Activated T-cell treated with anti-CD3 and anti-CD28 coated beads, Interleukin-2, amount 50 U/mL, for 48 hours (primary cell): Measurements from ENCODE around the gene CRABP2.

Experiments used
- DNase-seq, 2 experiments: peaks; one replicate each; pipeline ENCODE4 v3.0.0-alpha.2; 2020

Gene CRABP2

DNA sequence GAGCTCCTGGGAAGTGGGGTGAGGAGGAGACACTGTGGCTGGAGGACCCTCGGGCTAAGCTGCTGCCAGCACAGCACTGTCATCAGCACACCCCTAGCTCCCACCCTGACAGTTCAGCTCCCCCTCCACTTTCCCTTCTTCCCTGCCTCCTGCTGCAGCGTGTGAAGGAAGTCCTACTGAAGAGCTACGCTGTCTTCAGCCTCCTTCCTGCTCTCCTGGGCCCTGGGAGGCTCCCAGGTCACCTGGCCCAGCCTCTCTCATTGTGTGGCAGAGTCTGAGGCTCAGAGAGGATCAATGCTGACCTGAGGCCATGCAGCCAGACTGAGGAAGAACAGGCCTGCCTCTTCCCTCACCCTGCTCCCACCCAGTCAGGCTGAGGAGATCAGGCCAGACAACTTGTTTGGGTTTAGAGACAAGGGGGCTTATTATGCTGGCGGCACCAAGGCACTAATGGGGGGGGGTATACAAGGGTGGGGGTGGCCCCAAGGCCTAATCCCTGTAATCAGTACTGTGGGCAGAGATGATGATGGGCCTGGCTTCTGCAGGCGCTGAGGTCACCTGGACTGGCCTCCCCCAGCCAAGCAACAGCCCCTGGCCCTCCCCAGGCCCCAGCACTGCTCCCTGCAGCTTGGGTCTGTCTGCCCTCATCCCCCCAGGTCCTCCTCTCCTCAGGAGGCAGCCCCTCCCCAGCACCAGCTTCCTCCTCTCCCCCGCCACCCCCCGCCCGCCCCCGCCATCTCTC lies 37.2 kb downstream of the CRABP2 start:
- DNase-seq: no peak

DNA sequence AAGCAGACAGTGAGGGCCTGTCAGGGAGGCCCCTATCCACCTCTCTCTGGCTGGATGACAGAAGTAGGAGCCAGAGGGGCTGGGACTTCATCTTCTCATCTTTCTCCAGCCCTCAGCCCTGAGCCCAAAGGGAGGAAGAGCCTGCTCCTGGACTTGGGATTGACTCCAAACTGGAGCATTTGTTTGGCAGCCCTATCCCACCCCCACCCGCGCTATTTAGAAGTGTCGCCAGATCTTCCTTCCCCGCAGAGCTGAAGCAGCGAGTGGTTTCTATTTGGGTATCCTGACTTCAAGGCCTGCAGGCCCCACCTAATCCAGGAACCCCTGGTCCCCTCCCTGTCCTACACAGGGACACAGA lies 37.8 kb downstream of the CRABP2 start:
- DNase-seq: no peak

DNA sequence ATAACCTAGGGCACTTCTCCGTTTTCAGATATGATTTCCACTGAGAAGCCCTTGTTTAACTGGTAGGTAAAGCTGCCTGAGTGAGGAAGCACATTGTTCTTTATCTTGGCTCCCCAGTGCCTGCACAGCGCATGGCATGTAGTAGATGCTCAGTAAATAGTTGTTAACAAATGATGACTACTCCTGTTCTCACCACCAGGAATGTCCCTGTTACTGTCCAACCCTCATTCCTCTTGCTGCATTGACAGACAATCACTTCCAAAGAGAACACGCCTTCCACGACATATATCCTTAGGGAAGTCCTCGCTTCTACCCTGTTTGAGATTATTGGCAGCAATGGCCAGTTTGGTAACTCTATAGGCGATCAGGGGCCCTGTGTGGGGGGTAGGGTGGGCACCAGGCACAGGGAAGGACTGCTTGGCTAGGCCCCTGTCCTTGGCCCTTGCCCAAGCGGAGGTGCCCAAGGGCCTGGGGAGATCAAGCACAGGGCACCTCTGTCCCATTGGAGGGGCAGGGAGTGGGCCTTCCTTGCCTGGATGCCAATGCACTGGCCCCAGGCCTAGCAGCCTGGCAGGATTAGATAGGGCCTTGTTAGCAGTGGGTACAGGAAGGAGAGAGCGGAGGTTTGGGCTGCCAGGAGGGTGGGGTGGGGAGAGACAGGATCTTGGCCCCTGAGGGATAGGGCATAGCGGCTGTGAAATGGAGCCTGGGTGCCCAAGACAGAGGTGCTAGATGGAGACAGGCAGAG lies 38.3 kb downstream of the CRABP2 start:
- DNase-seq: no peak

DNA sequence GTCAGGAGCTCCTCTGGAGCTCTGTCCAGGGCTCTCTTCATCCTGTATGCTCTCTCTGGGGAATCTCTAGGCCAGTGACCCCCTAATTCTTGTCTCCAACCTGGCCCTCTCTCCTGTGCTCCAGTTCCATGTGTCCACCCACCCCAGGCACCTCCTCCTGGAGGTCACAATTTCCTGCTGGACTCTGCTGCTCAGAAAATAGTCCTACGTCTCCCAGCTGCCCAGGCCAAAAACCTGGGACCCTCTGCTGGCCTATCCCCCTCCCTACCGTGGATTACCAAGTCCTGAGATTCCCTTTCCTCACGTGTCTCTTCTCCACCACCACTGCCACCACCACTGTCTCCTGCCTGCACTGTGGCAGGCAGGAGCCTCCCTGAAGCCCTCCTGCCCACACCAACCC lies 39.8 kb downstream of the CRABP2 start:
- DNase-seq: no peak

DNA sequence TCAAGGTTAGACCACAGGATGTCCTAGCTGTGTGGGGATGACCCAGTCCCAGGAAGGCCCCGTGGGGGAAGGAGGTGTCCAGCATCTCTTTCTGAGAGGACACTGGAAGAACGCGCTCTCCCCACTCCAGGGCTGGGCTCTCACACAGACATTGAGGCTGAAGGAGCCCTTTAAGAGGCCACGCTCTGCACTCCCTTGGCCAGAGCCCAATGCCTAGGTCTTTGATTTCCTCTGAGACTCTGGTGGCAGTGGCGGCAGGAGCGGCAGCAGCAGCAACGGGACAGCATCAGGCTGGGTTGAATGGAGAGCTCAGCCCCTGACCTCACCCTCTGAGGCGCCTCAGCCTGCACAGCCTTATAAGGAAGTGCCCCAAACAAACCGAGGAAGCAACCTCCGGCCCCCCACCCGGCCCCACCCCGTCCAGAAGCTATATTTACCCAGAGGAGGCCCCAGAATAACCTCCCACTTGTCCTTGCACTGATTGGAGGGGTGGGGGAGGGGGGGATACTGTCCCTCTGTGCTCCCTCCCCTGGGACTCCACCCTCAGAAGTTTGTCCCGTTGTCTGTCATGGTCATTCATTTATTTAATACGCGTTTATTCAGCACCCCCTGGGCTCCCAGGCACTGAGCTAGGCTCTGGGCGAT lies 40.5 kb downstream of the CRABP2 start:
- DNase-seq: no peak

DNA sequence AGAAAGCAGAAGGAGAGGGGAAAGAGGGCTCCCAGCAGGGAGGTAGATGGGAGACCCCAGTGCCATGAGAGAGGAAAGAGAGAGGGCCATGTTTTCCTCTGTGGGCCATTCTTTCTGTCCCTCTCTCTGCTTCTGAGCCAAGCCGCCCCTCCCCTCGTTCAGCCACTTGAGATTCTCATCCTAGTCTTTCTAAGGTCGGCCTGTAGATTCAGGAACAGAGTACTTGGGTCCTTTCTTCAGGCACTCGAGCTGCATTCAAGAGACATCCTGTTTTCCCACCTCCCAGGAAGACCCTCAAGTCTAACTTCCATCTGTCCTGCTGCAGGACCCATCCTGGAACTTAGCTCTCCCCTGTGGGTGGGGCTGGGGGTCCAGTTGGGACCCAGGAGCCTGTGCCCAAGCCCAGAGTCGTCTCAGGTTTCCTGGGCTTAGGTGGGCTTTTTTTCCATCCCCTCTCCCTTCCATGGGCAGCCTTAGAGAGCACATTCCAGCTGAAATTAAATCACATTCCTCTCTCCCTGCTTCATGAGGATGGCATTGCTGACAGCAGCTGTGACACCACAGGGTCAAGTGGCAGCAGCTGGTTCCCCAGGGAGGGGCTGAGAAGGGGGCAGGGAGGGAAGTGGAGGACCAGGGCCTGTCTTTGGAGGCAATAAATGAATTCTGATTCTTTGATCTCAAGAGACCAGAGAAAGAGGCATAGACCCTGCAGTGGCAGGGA lies 41.2 kb downstream of the CRABP2 start:
- no peak for DNase-seq

DNA sequence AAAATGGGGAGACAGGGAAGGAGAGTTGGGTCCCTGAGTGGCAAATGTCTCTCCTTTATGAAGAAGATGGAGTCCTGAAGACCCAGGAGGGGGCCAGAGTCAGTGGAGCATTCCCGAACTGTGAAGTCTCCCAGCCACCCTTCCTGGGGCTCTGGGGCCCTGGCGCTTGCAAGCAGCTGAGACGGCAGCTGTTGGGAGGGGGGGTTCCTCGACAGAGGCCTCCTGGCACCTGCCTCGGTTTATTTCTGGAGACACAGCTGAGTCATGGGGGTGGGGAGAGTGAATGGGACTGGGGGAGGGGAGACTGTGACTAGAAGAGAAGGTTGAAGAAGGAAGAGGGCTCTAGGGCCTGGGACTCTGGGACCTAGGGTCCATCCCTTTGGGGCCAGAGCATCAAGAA lies 42.2 kb downstream of the CRABP2 start:
- DNase-seq: no peak

DNA sequence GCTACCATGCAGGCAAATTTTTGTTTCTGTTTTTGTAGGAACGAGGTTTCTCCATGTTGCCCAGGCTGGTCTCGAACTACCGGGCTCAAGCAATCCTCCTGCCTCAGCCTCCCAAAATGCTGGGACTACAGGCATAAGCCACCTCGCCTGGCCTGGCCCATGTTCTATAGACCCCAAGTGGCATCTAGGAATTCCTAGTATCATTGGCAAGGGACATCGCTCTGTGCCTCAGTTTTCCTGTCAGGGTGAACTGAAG lies 42.7 kb downstream of the CRABP2 start:
- no peak for DNase-seq

DNA sequence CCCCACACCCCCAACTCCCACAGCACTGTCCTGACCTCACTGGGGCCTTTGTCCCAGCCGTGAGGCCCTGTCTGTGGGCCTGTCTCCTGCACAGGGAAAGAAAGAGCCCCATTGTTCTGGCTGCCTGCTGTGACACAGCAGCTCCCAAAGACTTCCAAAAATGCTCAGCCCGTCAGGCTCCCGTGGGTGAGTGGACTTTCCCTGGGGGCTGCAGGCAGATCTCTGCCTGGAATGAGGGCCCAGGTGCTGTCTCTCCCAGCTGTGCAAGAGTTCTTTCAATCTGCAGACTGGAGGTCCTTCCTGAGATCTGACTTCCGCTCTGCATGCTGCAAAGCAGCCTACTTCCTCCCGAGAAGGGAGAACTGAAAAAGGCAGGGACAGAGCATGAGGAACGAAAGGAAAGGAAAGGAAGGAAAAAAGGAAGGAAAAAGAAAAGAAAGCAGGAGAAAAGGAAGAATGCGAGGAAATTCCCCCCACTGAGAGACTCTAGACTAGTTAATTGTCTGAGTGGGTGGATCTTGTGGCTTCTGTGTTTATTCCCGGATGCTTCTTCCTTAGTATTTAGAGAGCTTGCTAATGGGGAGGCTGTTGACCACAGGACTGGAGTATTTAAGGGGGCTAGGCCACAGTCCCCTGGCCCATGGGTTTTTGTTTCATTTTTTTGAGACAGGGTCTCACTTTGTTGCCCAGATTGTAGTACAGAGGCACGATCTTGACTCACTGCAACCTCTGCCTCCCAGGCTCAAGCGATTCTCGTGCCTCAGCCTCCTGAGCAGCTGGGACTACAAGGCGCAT lies 43.2 kb downstream of the CRABP2 start:
- DNase-seq: no peak

DNA sequence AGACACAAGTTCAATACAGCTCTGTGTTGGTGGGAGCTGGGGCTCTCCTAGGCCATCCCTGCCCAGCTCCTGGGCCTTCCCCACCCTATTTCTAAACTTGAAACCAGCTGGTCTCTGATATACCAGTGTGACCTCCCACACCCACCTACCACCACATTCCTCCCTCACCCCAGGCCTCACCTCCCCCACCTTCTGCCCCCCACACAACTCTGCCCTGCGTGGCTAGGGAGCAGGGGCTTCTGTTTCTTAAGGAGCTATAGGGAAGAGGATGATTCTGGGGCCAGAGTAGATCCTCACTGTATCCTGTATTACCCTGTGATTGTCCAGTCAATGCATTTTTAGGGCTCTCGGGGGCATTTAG lies 44.7 kb downstream of the CRABP2 start:
- no peak for DNase-seq

DNA sequence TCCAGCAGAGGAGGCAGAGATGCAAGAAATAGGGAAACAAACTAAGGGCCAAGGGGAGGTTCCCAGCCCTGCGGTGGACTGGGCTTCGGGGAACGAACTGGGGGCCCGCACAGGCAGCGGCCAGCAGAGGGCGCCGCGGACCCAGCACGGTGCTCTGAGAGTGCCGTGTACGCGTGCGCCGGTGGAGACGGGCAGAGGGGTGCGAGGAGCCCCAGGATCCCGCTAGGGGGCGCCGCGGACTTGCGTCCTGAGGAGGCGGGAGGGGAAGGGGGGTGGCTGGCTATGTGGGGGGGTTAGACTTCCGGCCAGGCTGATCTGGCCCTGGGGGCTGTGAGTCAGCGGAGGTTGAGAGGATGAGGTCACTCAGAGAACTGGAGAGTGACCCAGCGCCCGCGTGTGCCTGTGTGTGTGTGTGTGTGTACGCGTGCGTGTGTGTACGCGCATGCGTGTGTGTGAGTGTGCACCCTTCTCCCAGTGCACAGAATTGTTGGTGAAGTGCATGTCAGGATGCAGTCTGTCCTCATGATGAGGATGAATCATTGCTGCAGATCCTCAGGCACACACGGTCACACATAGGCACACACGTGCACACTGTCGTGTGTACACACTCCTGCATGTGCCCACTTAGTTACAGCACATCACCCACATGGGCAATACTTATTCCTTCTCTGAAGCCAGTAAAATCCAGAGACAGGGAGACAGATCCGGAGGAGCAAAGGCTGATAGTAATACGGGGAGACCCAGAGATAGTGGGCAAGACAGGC lies 45.2 kb downstream of the CRABP2 start:
- DNase-seq: peak; percentile 96 to 97

DNA sequence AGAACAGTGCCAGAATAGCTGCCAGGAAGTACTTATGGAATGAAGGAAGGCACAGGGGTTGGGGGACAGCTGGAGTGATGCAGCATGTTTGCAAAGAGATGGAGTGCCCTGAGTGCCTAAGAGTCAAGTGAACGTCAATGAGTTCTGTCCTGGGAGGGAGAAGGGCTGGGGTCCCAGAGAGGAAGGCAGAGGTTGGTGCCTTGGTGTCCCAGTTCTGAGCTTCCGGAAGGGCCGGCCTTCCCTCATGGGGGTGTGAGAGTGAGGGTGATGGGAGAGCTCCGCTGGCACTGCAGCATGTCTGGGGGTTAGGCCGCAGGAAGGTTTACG lies 45.8 kb downstream of the CRABP2 start:
- no peak for DNase-seq

DNA sequence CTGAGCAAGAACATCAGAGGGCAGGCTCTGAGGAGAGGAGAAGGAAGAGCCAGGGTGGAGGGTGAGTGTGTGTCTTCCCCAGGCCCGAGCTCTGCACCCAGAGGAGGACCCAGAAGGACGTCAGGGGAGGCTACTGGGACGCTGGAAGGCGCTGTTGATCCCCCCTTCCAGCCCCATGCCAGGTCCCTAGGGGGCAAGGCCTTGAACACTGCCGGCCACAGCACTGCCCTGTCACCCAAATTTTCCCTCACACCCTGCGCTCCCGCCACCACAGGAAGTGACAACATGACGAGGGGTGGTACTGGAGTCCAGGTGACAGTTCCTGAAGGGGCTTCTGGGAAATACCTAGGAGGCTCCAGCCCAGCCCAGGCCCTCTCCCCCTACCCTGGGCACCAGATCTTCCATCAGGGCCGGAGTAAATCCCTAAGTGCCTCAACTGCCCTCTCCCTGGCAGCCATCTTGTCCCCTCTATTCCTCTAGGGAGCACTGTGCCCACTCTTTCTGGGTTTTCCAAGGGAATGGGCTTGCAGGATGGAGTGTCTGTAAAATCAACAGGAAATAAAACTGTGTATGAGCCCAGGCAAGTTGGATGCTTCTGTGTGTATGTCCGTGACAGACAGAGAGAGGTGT lies 46.3 kb downstream of the CRABP2 start:
- no peak for DNase-seq

DNA sequence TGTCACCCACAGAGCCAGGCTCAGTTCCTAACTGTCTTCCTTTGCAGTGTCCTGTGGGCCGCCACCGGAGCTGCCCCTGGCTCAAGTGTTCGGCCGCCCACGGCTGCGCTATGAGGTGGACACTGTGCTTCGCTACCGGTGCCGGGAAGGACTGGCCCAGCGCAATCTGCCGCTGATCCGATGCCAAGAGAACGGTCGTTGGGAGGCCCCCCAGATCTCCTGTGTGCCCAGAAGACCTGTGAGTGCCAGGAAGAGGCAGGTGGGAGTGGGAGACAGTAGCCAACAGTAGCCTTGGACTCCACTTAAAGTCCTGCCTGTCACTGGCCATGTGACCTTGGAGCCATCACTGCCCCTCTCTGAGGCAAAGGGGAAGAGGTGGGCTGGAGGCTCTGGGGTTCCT lies 46.9 kb downstream of the CRABP2 start:
- DNase-seq: no peak

DNA sequence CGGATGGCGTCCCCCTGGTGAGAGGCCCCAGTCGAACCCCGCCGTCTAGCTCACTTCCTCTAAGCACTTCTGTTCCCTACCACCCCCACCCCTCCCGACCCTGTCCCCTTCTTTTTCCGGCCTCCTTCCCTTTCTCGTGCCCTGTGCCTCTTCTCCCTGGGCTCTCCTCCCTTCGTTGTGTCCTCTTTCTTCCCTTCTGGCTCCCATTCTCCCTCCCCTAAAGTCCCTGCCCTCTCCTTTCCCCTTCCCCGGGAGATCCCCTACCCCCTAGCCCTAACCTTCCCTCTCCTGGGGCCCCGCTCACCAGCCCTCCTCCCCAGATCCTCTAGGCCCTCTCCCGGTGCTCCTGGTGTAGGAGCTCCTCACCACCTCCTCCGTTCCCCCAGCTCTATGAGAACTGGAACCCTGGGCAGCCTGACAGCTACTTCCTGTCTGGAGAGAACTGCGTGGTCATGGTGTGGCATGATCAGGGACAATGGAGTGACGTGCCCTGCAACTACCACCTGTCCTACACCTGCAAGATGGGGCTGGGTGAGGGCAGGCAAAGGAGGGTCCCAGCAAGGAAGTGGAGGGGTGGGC lies 47.6 kb downstream of the CRABP2 start:
- peak in 1 of 2 experiments; percentile 31 for DNase-seq

DNA sequence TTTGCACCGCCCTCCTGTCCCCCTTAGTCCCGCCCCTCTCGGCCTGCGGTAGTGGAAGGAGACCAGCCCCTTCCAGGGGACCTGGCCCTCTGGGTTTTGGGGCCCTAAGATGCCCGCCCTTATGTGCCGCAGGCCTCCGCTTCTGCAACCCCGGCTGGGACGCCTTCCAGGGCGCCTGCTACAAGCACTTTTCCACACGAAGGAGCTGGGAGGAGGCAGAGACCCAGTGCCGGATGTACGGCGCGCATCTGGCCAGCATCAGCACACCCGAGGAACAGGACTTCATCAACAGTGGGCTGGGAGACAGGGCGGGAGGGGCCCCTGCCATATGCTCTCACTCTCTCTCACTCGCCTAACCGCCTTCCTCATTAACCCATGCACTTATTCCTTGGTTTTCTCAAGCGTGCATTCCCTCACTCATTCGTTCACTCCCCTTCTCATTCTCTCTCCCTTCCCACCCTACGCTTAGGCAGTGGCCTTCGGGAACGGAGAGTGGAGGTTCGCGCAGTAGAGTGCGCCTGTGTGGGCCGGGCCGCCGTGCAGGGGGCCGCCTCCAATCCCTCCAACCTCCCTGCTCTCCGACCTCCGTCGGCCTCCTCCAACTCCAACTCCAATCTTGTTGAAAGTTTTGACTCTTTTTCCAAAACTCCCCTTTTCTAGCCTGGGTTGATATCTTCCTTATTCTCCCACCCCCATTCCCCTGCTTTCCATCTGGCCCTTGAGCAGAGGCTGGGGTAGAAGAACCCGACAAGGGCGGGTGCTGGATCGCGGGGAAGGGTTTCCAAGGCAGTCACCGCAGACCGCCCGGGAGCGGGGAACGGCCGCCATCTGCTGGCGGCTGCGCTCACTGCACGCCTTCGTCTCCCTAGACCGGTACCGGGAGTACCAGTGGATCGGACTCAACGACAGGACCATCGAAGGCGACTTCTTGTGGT lies 48.3 kb downstream of the CRABP2 start:
- peak; percentile 85 to 88 for DNase-seq

DNA sequence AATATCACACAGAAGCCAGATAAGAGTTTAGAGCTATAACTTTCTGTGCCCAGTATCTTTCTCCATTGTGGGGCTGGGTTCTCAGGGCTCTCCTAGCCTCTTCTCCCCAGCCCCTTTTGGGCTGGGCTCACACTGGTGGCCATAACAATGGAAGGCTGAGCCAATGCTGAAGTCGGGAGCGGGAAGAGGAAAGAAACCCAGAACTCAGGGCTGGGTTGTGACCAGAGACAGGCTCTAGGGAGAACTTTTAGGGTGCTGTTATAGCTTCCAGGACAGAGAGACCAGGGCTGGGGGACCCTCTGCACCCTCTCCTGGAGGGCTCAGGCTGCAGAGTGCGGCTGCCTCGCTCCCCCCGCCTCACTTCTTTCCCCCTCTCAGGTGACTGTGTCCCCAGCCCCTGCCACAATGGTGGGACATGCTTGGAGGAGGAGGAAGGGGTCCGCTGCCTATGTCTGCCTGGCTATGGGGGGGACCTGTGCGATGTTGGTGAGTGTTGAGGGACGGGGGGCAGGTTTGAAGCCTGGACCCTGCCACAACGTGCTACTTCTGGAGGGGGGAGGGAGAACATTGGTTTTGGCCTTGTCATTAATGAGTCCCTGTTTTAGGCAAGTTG lies 49.4 kb downstream of the CRABP2 start:
- no peak for DNase-seq

DNA sequence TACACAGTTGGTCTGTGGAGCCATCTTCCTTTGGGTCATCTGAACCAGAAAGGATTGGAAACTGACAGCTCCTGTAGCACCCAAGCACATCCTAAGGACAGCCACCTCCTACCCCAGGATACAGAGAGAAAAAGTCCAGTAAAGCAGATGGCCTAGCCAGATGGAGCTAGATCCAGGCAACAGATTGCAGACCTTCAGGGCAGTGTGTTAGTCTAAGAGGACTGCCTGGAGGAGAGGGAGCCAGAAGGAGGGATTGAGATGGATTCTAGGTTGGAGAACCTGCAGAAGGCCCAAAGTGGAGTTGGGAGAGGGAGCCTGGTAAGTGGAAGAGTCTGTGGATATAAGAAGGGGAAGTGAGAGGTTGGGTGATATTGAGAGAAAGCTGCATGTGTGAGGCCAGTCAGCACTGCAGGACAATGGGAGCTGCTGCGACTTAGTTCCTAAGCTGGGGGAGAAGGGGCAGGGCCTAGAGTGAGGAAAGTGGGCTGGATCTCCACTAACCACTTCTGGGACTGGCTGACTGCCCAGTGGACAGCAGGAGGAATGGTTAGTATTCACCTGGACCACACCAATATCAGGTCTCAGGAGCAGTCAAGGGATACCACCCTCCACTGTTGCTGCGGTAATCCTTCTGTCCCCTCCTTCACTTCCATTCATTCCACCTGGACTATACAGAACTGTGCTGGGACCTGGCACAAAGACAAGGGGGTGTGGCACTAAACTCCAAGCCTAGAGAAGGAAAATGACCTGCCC lies 50.1 kb downstream of the CRABP2 start:
- DNase-seq: no peak

DNA sequence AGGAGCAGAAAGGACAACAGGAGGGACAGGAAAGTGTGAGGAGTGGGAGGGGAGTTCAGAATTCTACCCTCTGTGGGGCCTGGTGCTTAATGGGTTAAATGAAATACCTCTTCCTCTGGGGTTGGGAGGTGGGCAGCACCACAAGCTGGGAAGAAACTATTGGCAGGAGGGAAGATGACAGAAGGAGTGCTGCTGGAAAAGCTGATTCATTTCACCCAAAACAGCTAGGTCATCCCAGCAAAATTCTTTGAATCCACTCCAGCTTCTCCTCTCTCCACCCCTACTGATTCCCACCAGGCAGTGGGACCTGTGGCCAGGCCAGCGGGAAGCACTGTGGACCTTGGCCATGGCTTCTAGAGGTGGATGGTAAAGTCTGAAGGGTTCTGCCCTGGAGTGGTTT lies 50.7 kb downstream of the CRABP2 start:
- DNase-seq: no peak
